Measurements from ENCODE around the gene CAMTA1.

The CAMTA1 gene

GRCh38 chr1:7744882-7745281, 959.6 kb downstream of the CAMTA1 start:
- DNase-seq (ENCODE audit: low read depth) = no peak

- no peak for DNase-seq (ENCODE audit: low read depth)
These were observed 960.5 kb downstream of the CAMTA1 start for GRCh38 chr1:7745783-7746182.

GRCh38 chr1:7747605-7748004, 962.4 kb downstream of the CAMTA1 start:
- DNase-seq (ENCODE audit: low read depth) = no peak

- no peak for DNase-seq (ENCODE audit: low read depth)
These were observed 963.9 kb downstream of the CAMTA1 start for GRCh38 chr1:7749126-7749525.

- no peak for DNase-seq (ENCODE audit: low read depth)
These were observed 965.9 kb downstream of the CAMTA1 start for GRCh38 chr1:7751174-7751573.

- DNase-seq (ENCODE audit: low read depth) = peak; percentile 40
These were observed 967.5 kb downstream of the CAMTA1 start for GRCh38 chr1:7752512-7753417.

- no peak for DNase-seq (ENCODE audit: low read depth)
These were observed 968.4 kb downstream of the CAMTA1 start for GRCh38 chr1:7753641-7754040.

- no peak for DNase-seq (ENCODE audit: low read depth)
These were observed 969.0 kb downstream of the CAMTA1 start for GRCh38 chr1:7754234-7754633.

- DNase-seq (ENCODE audit: low read depth) = no peak
These were observed 970.2 kb downstream of the CAMTA1 start for GRCh38 chr1:7755448-7755847.

GRCh38 chr1:7760245-7760644, 975.0 kb downstream of the CAMTA1 start:
- no peak for DNase-seq (ENCODE audit: low read depth)

GRCh38 chr1:7761103-7761502, 975.8 kb downstream of the CAMTA1 start:
- DNase-seq (ENCODE audit: low read depth) = no peak

GRCh38 chr1:7767176-7767575, 981.9 kb downstream of the CAMTA1 start:
- DNase-seq (ENCODE audit: low read depth) = no peak

GRCh38 chr1:7768583-7768982, 983.3 kb downstream of the CAMTA1 start:
- DNase-seq (ENCODE audit: low read depth) = no peak

GRCh38 chr1:7769673-7770412, 984.6 kb downstream of the CAMTA1 start:
- no peak for DNase-seq (ENCODE audit: low read depth)

GRCh38 chr1:7770669-7770996, 985.4 kb downstream of the CAMTA1 start:
- no peak for DNase-seq (ENCODE audit: low read depth)

GRCh38 chr1:7770997-7771822, 986.0 kb downstream of the CAMTA1 start, which contains the start of gene VAMP3:
Gene VAMP3, plus strand, starts transcription at chr1:7771296. Its CDS starts 88 bp downstream, at chr1:7771384.
- no peak for DNase-seq (ENCODE audit: low read depth)

GRCh38 chr1:7771823-7772299, 986.6 kb downstream of the CAMTA1 start:
- no peak for DNase-seq (ENCODE audit: low read depth)

GRCh38 chr1:7777591-7777990, 992.3 kb downstream of the CAMTA1 start:
- no peak for DNase-seq (ENCODE audit: low read depth)

GRCh38 chr1:7778133-7778628, 992.9 kb downstream of the CAMTA1 start:
- DNase-seq (ENCODE audit: low read depth) = no peak

- no peak for DNase-seq (ENCODE audit: low read depth)
These were observed 995.7 kb downstream of the CAMTA1 start for GRCh38 chr1:7780976-7781375.

- no peak for DNase-seq (ENCODE audit: low read depth)
These were observed 996.2 kb downstream of the CAMTA1 start for GRCh38 chr1:7781501-7781900.

- DNase-seq (ENCODE audit: low read depth) = no peak
These were observed 996.8 kb downstream of the CAMTA1 start for GRCh38 chr1:7781923-7782495.
